ENCODE data around the gene TEX19. TPM values are rescaled to one million over a fixed set of nuclear protein-coding genes. Genes with fewer than 3 reads are reported as not detected.

Gene TEX19
- total and polyA plus RNA-seq, 9 of the 15 experiments (the other 6 are each of a cell fraction or from before 2014, with no cell fraction given) = 0.10 to 4.9 (median 1.9) TPM

- H3K4me3 ChIP-seq = no peak overlapping the region
- no TSS peak for BruUV-seq (replicated peaks)
- no peaks in the 10 kb centered on the region for H3K9me1 ChIP-seq (ENCODE audit: control insufficient read depth, insufficient read depth, low read length)
- ATAC-seq (no peak), DNase-seq (ENCODE audit: extremely low read depth in 1 of 4, low spot score in 3 of 4) (no peak), FAIRE-seq (no peak)
- no peaks in the 10 kb centered on the region for H3K36me3 ChIP-seq (ENCODE audit: control insufficient read depth, insufficient read depth, low read length)
- H3K4me2 ChIP-seq (ENCODE audit: insufficient read depth, low read length) = no peak overlapping the region
- H3K9me3 ChIP-seq (replicated peaks; ENCODE audit: control insufficient read depth, insufficient read depth, low read depth, low read length) = no peaks in the 10 kb centered on the region
- in situ Hi-C loops (cut with MboI) (no loop called here), intact Hi-C loops (cut with micrococcal nuclease) (no loop called here)
- H3K4me1 ChIP-seq (replicated peaks in 1 of 2; ENCODE audit: control insufficient read depth in 2 of 2, insufficient read depth in 2 of 2, low read length in 2 of 2) = peaks cover 36 to 97% of the 10 kb centered on the region in 2 experiments
- no peaks in the 10 kb centered on the region for H4K20me1 ChIP-seq (replicated peaks; ENCODE audit: control insufficient read depth, insufficient read depth, low read length)
- H3K27me3 ChIP-seq (ENCODE audit: control insufficient read depth in 2 of 2, insufficient read depth in 2 of 2, low read length in 2 of 2) = no peaks in the 10 kb centered on the region
- CTCF ChIA-PET (ENCODE audit: low intra/inter-chr PET ratio) = no interaction called here
- no peak overlapping the region for H3K27ac ChIP-seq (ENCODE audit: extremely low read depth, low read depth, low read length)
- WGBS (ENCODE audit: insufficient coverage, low coverage, missing lambda C conversion rate) = 64% methylated on average over 13 of the region's 15 CpGs
- H3K79me2 ChIP-seq (ENCODE audit: control insufficient read depth, insufficient read depth, low read length) = peaks cover 11% of the 10 kb centered on the region; the same call in 2 of the 3 replicates
- POLR2A ChIA-PET = no interaction called here
- 0 out of 2 replicates have a peak overlapping the region, but pooled peaks have one; percentile 14 for H2AFZ ChIP-seq (ENCODE audit: low read depth, low read length)
- peak overlapping the region in 1 of 2 experiments; percentile 70; a peak in 2 of 4 replicates for H3K9ac ChIP-seq (ENCODE audit: insufficient read depth in 1 of 2, low read depth in 2 of 2, low read length in 2 of 2)
- no peak for TF ChIP-seq TGIF2 (CRISPR knock-in tag; IDR thresholded peaks at IDR 0.05)
- no peak for TF ChIP-seq MCM3 (IDR thresholded peaks at IDR 0.05)
- TF ChIP-seq CCNT2 (IDR thresholded peaks at IDR 0.05; ENCODE audit: borderline replicate concordance, extremely low read depth, insufficient read length, low read depth, low read length) = no peak
- TF ChIP-seq ZNF280B (CRISPR knock-in tag; IDR thresholded peaks at IDR 0.05) = no peak
- no peak for TF ChIP-seq ZNF511 (CRISPR knock-in tag; IDR thresholded peaks at IDR 0.05)
- no peak for TF ChIP-seq CBFA2T2 (conservative IDR thresholded peaks at IDR 0.05)
- no peak for TF ChIP-seq USF2 (CRISPR knock-in tag; IDR thresholded peaks at IDR 0.05)
- no peak for TF ChIP-seq POLR2G (IDR thresholded peaks at IDR 0.05; ENCODE audit: low read depth, low read length)
- TF ChIP-seq, protein P1, sequence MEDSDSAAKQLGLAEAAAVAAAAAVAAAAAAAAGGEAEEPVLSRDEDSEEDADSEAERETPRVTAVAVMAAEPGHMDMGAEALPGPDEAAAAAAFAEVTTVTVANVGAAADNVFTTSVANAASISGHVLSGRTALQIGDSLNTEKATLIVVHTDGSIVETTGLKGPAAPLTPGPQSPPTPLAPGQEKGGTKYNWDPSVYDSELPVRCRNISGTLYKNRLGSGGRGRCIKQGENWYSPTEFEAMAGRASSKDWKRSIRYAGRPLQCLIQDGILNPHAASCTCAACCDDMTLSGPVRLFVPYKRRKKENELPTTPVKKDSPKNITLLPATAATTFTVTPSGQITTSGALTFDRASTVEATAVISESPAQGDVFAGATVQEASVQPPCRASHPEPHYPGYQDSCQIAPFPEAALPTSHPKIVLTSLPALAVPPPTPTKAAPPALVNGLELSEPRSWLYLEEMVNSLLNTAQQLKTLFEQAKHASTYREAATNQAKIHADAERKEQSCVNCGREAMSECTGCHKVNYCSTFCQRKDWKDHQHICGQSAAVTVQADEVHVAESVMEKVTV (CRISPR knock-in tag; IDR thresholded peaks at IDR 0.05) = no peak
- TF ChIP-seq SIN3A (IDR thresholded peaks at IDR 0.05; ENCODE audit: borderline replicate concordance in 2 of 2, control insufficient read depth in 1 of 2, low read depth in 2 of 2, low read length in 2 of 2) = no peak
- no peak for TF ChIP-seq STAT6 (CRISPR knock-in tag; IDR thresholded peaks at IDR 0.05)
- TF ChIP-seq RBBP5 (IDR thresholded peaks at IDR 0.05; ENCODE audit: borderline replicate concordance, insufficient read depth, low read length, poor library complexity, severe bottlenecking) = no peak
- no peak for TF ChIP-seq SMARCB1 (IDR thresholded peaks at IDR 0.05; ENCODE audit: insufficient read length, low read depth)
Observed at GRCh38 chr17:82328994-82329507, 30.0 kb upstream of the TEX19 start.
